HepG2 (cell line): ENCODE results near the gene NLRP14. TPM values are rescaled to one million over a fixed set of nuclear protein-coding genes. Genes with fewer than 3 reads are reported as not detected.

Experiments used
- ATAC-seq: fragments of 200-7000 bp; cut with Tn5 transposase; 3 replicates; pipeline ENCODE4 v1.9.1; 2020; ENCODE audit warnings: mild to moderate bottlenecking, moderate library complexity
- BruUV-seq: library from RNA; stranded (reverse); fragments of 400-500 nt; replicated peaks from 2 replicates; lab custom pipeline; 2021; lab: Mats Ljungman, UMichigan
- CTCF ChIA-PET: fragments of 300-600 bp; formaldehyde crosslinking; extraction: SDS; loops from one replicate; lab custom pipeline; 2021; ENCODE audit warnings: low total read pairs, inconsistent platforms, low intra/inter-chr PET ratio; lab: Yijun Ruan, JAX
- POLR2A ChIA-PET: fragments of 350-600 bp; sonication (Branson Sonifier 250); formaldehyde crosslinking; loops from one replicate; lab custom pipeline; 2020; ENCODE audit warnings: antibody characterized with exemption, inconsistent platforms; lab: Yijun Ruan, JAX
- DNase-seq: peaks from one replicate; pipeline ENCODE4 v3.0.0-alpha.2; 2015; ENCODE audit warnings: low spot score
- FAIRE-seq: peaks from 3 replicates; lab custom pipeline; 2011; peaks lifted over from hg19 to GRCh38; lab: Jason Lieb, UNC
- H2AFZ ChIP-seq: one replicate; pipeline ENCODE4 v1.6.1; 2011; ENCODE audit warnings: low read length, inconsistent platforms
- H3K27ac ChIP-seq: fragments of 300-600 bp; 3 replicates; pipeline ENCODE4 v1.8.0; 2011; ENCODE audit warnings: mixed run types, mild to moderate bottlenecking, mixed read lengths, low read length, inconsistent platforms; ENCODE audit not compliant: insufficient read depth; ENCODE audit errors: extremely low read length
- H3K27me3 ChIP-seq, 2 experiments: fragments of 200-600 bp in 1 of 2; 2 replicates in 1 of 2; 3 replicates in 1 of 2; pipeline versions ENCODE4 v1.6.0 to v1.8.0; 2011; ENCODE audit warnings: low read length in 2 of 2, mild to moderate bottlenecking in 2 of 2, moderate library complexity in 2 of 2, inconsistent platforms in 1 of 2; ENCODE audit not compliant: insufficient read depth in 2 of 2, control insufficient read depth in 1 of 2
- H3K36me3 ChIP-seq, 2 experiments: fragments of 200-600 bp in 1 of 2; replicated peaks in 1 of 2; 2 replicates in 1 of 2; 3 replicates in 1 of 2; pipeline versions ENCODE4 v1.5.1 to v1.8.0; 2011; ENCODE audit warnings: low read length in 2 of 2, inconsistent platforms in 1 of 2; ENCODE audit not compliant: insufficient read depth in 2 of 2, control insufficient read depth in 1 of 2
- H3K4me1 ChIP-seq: 2 replicates; pipeline ENCODE4 v1.5.1; 2012; ENCODE audit warnings: low read length, inconsistent platforms; ENCODE audit not compliant: insufficient read depth
- H3K4me2 ChIP-seq: 2 replicates; pipeline ENCODE4 v1.6.0; 2011; ENCODE audit warnings: low read depth, low read length, inconsistent platforms
- H3K4me3 ChIP-seq, 3 experiments: fragments of 200-600 bp in 1 of 3; sonication (generic), shearing (Covaris generic) in 1 of 3; replicated peaks in 1 of 3; 2 replicates each; pipeline ENCODE4 v1.5.1; 2011 to 2016; ENCODE audit warnings: low read length in 3 of 3, inconsistent platforms in 2 of 3, low read depth in 2 of 3, mild to moderate bottlenecking in 2 of 3, control low read depth in 1 of 3, mixed read lengths in 1 of 3; ENCODE audit not compliant: insufficient read depth in 1 of 3
- H3K79me2 ChIP-seq: one replicate; pipeline ENCODE4 v1.6.1; 2011; ENCODE audit warnings: low read length, inconsistent platforms; ENCODE audit not compliant: insufficient read depth
- H3K9ac ChIP-seq: 2 replicates; pipeline ENCODE4 v1.6.0; 2011; ENCODE audit warnings: mild to moderate bottlenecking, low read depth, low read length, inconsistent platforms; ENCODE audit not compliant: insufficient read depth
- H3K9me3 ChIP-seq: 2 replicates; pipeline ENCODE4 v1.5.1; 2012; ENCODE audit warnings: mild to moderate bottlenecking, low read length
- H4K20me1 ChIP-seq: 2 replicates; pipeline ENCODE4 v1.6.0; 2011; ENCODE audit warnings: inconsistent platforms, mild to moderate bottlenecking, low read length, moderate library complexity; ENCODE audit not compliant: insufficient read depth
- ATF1 ChIP-seq: IDR thresholded peaks from 2 replicates; pipeline ENCODE4 v1.6.1; 2016; ENCODE audit warnings: mild to moderate bottlenecking, control low read depth
- ELF1 ChIP-seq: sonication (generic); formaldehyde crosslinking; IDR thresholded peaks from 2 replicates; pipeline ENCODE4 v1.4.0; 2020; ENCODE audit warnings: missing genetic modification reagents
- HNRNPK ChIP-seq: fragments of 200-400 bp; formaldehyde crosslinking; IDR thresholded peaks from 2 replicates; pipeline ENCODE4 v1.6.1; 2018; ENCODE audit warnings: low read length, low read depth, moderate library complexity, mild to moderate bottlenecking; ENCODE audit not compliant: poor library complexity, severe bottlenecking
- HOXA9 ChIP-seq: sonication (generic); formaldehyde crosslinking; IDR thresholded peaks from 2 replicates; pipeline ENCODE4 v1.8.1; 2022; ENCODE audit warnings: missing genetic modification reagents, mild to moderate bottlenecking, moderate library complexity, borderline replicate concordance
- MIXL1 ChIP-seq: IDR thresholded peaks from 2 replicates; pipeline ENCODE4 v1.6.1; 2016
- NAIF1 ChIP-seq: sonication (generic); formaldehyde crosslinking; IDR thresholded peaks from 2 replicates; pipeline ENCODE4 v1.5.0; 2020; ENCODE audit warnings: mild to moderate bottlenecking, missing genetic modification reagents, borderline replicate concordance
- PHF5A ChIP-seq: IDR thresholded peaks from one replicate; pipeline ENCODE4 v1.6.1; 2018; ENCODE audit warnings: low read depth, missing genetic modification reagents; ENCODE audit not compliant: unreplicated experiment
- PRMT3 ChIP-seq: sonication (generic); formaldehyde crosslinking; IDR thresholded peaks from 2 replicates; pipeline ENCODE4 v1.8.1; 2022; ENCODE audit warnings: low read depth, mild to moderate bottlenecking, moderate library complexity, missing genetic modification reagents, borderline replicate concordance
- ZBTB3 ChIP-seq: sonication (generic); formaldehyde crosslinking; IDR thresholded peaks from 2 replicates; pipeline ENCODE4 v1.4.0; 2020; ENCODE audit warnings: low read depth, mild to moderate bottlenecking, moderate library complexity, missing genetic modification reagents, borderline replicate concordance
- ZNF235 ChIP-seq: sonication (generic); formaldehyde crosslinking; IDR thresholded peaks from 2 replicates; pipeline ENCODE4 v1.8.1; 2023; ENCODE audit warnings: mild to moderate bottlenecking, missing genetic modification reagents, borderline replicate concordance
- WGBS: methylation state at CpG from one replicate; pipeline ENCODE4 v1.1.6; 2017; ENCODE audit warnings: low lambda C conversion rate; 5-methylcytosine and 5-hydroxymethylcytosine counted together
- in situ Hi-C: cut with HindIII; loops from 2 replicates; pipeline ENCODE4 v1.10.0; 2017; ENCODE audit warnings: low pct_unique_long_range_greater_than_20kb; ENCODE audit not compliant: extremely low pct_ligation_motif_present
- intact Hi-C: fragments of 100-400 bp; cut with micrococcal nuclease; formaldehyde crosslinking; loops from one replicate; pipeline ENCODE4 v1.10.0; 2022; ENCODE audit not compliant: unreplicated experiment
- polyA plus RNA-seq, 8 experiments: library from polyadenylated mRNA; depleted of rRNA in 3 of 8; stranded (reverse) in 7 of 8; unstranded in 1 of 8; fragments of >200 nt; fragmentation: Illumina TruSeq in 4 of 8; extraction: Trizol in 4 of 8; gene quantifications; 2 replicates each; pipeline versions ENCODE4 v1.2.1 to v1.2.3, GENCODE V29; 2011 to 2016; ENCODE audit warnings: low read depth in 4 of 8, missing spikeins in 1 of 8, mixed read lengths in 1 of 8; ENCODE audit not compliant: insufficient read depth in 1 of 8
- total RNA-seq, 5 experiments: library from RNA; depleted of rRNA; stranded (reverse); fragments of >200 nt; fragmentation: Illumina TruSeq; extraction: Trizol; gene quantifications; 2 replicates each; pipeline ENCODE4 v1.2.3, GENCODE V29; 2016; ENCODE audit warnings: low read depth in 1 of 5
- TF ChIP-seq, protein P1 (sequence below): IDR thresholded peaks from 2 replicates; pipeline ENCODE4 v1.6.1; 2016; ENCODE audit warnings: low read depth
- TF ChIP-seq, protein P2 (sequence below): sonication (generic); formaldehyde crosslinking; IDR thresholded peaks from 2 replicates; pipeline ENCODE4 v1.8.0; 2022; ENCODE audit warnings: mild to moderate bottlenecking, missing genetic modification reagents; ENCODE audit not compliant: insufficient replicate concordance
- TF ChIP-seq, protein P3 (sequence below): sonication (generic); formaldehyde crosslinking; IDR thresholded peaks from 2 replicates; pipeline ENCODE4 v1.4.0; 2020; ENCODE audit warnings: missing genetic modification reagents, mild to moderate bottlenecking, borderline replicate concordance

NLRP14 gene
- total and polyA plus RNA-seq, 2 of the 13 experiments (the other 11 are each of a cell fraction or from before 2014, with no cell fraction given): not detected

DNA sequence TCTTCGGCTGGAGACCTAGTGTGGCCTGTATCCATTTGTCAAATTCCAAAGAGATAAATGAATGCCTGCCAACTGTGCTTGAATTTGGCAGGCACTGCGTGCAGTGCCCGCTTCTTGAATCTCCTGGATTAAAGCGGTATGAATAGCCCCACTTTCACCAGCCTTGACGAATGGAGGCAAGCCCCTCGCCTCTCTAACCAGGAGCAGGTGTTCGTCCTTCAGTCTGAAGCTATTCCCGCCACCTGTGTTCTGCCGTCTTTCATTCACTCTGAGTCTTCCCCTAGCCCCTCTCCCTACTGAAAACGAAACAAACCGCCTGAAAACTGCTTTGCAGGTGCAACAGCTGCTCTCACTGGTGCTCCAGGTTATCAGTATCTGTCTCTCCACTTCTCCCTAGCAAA is 11.2 kb downstream of the NLRP14 start:
- no peak overlapping the region for H3K9ac ChIP-seq
- H3K4me3 ChIP-seq: no peak overlapping the region
- CTCF ChIA-PET: no interaction called here
- ATAC-seq: no peak
- H3K79me2 ChIP-seq: no peaks in the 10 kb centered on the region
- in situ Hi-C loops: no loop called here
- H3K27ac ChIP-seq: no peak overlapping the region
- no peak for DNase-seq
- POLR2A ChIA-PET: no interaction called here
- no peaks in the 10 kb centered on the region for H3K36me3 ChIP-seq
- intact Hi-C loops: no loop called here
- 32% methylated on average over 11 of the region's 11 CpGs for WGBS
- no peaks in the 10 kb centered on the region for H3K4me1 ChIP-seq
- peaks cover 0 to 8% of the 10 kb centered on the region in 2 experiments; a peak in 2 of 5 replicates for H3K27me3 ChIP-seq
- H3K9me3 ChIP-seq: no peaks in the 10 kb centered on the region
- no TSS peak for BruUV-seq
- H3K4me2 ChIP-seq: no peak overlapping the region
- H2AFZ ChIP-seq: no peak overlapping the region
- H4K20me1 ChIP-seq: no peaks in the 10 kb centered on the region
- FAIRE-seq: no peak
- TF ChIP-seq HNRNPK (no peak), ZBTB3 (CRISPR knock-in tag) (no peak), ZNF235 (CRISPR knock-in tag) (no peak), ATF1 (CRISPR knock-in tag) (no peak), NAIF1 (no peak), PRMT3 (CRISPR knock-in tag) (no peak), ELF1 (CRISPR knock-in tag) (no peak), PHF5A (no peak), HOXA9 (no peak), MIXL1 (CRISPR knock-in tag) (no peak)
- TF ChIP-seq, protein P1, sequence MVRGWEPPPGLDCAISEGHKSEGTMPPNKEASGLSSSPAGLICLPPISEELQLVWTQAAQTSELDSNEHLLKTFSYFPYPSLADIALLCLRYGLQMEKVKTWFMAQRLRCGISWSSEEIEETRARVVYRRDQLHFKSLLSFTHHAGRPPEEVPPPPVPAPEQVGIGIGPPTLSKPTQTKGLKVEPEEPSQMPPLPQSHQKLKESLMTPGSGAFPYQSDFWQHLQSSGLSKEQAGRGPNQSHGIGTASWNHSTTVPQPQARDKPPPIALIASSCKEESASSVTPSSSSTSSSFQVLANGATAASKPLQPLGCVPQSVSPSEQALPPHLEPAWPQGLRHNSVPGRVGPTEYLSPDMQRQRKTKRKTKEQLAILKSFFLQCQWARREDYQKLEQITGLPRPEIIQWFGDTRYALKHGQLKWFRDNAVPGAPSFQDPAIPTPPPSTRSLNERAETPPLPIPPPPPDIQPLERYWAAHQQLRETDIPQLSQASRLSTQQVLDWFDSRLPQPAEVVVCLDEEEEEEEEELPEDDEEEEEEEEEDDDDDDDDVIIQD (CRISPR knock-in tag): no peak
- TF ChIP-seq, protein P2, sequence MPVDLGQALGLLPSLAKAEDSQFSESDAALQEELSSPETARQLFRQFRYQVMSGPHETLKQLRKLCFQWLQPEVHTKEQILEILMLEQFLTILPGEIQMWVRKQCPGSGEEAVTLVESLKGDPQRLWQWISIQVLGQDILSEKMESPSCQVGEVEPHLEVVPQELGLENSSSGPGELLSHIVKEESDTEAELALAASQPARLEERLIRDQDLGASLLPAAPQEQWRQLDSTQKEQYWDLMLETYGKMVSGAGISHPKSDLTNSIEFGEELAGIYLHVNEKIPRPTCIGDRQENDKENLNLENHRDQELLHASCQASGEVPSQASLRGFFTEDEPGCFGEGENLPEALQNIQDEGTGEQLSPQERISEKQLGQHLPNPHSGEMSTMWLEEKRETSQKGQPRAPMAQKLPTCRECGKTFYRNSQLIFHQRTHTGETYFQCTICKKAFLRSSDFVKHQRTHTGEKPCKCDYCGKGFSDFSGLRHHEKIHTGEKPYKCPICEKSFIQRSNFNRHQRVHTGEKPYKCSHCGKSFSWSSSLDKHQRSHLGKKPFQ (CRISPR knock-in tag): no peak
- TF ChIP-seq, protein P3, sequence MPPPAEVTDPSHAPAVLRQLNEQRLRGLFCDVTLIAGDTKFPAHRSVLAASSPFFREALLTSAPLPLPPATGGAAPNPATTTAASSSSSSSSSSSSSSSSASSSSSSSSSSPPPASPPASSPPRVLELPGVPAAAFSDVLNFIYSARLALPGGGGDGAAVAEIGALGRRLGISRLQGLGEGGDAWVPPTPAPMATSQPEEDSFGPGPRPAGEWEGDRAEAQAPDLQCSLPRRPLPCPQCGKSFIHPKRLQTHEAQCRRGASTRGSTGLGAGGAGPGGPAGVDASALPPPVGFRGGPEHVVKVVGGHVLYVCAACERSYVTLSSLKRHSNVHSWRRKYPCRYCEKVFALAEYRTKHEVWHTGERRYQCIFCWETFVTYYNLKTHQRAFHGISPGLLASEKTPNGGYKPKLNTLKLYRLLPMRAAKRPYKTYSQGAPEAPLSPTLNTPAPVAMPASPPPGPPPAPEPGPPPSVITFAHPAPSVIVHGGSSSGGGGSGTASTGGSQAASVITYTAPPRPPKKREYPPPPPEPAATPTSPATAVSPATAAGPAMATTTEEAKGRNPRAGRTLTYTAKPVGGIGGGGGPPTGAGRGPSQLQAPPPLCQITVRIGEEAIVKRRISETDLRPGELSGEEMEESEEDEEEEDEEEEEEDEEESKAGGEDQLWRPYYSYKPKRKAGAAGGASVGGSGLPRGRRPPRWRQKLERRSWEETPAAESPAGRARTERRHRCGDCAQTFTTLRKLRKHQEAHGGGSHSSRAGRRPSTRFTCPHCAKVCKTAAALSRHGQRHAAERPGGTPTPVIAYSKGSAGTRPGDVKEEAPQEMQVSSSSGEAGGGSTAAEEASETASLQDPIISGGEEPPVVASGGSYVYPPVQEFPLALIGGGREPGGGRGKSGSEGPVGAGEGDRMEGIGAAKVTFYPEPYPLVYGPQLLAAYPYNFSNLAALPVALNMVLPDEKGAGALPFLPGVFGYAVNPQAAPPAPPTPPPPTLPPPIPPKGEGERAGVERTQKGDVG (CRISPR knock-in tag): no peak
